IMR-90 (cell line): ENCODE results near the gene UGT1A7. TPM values are rescaled to one million over a fixed set of nuclear protein-coding genes. Genes with fewer than 3 reads are reported as not detected.
"Not testable (repeated sequence)": the region's sequence is repeated elsewhere in the genome, so short reads cannot be mapped to it uniquely, and the experiment has no call there.

Source experiments
- ATAC-seq: fragments of 200-7000 bp; cut with Tn5 transposase; 2 replicates; pipeline ENCODE4 v1.9.1; 2020; ENCODE audit warnings: low read depth, mild to moderate bottlenecking, moderate library complexity
- BruUV-seq: library from RNA; stranded (reverse); fragments of 400-500 nt; replicated peaks from 2 replicates; lab custom pipeline; 2021; lab: Mats Ljungman, UMichigan
- CTCF ChIA-PET: fragments of 300-600 bp; formaldehyde crosslinking; extraction: SDS; loops from one replicate; lab custom pipeline; 2021; ENCODE audit warnings: antibody characterized with exemption; lab: Yijun Ruan, JAX
- POLR2A ChIA-PET: fragments of 300-600 bp; sonication (Branson Sonifier 250); formaldehyde crosslinking; loops from one replicate; lab custom pipeline; 2022; ENCODE audit warnings: antibody characterized with exemption; ENCODE audit not compliant: unreplicated experiment; lab: Charles Lee
- DNase-seq: peaks from one replicate; pipeline ENCODE4 v3.0.0; 2013
- H2AFZ ChIP-seq: replicated peaks from 2 replicates; pipeline ENCODE3; 2013; ENCODE audit warnings: low read length, mild to moderate bottlenecking; ENCODE audit not compliant: poor library complexity
- H2AK5ac ChIP-seq: 2 replicates; pipeline ENCODE4 v1.6.1; 2013; ENCODE audit warnings: low read depth, low read length, inconsistent platforms
- H2AK9ac ChIP-seq: replicated peaks from 2 replicates; pipeline ENCODE3; 2013; ENCODE audit warnings: mild to moderate bottlenecking, low read depth, low read length, moderate library complexity; ENCODE audit not compliant: poor library complexity
- H2BK120ac ChIP-seq: 2 replicates; pipeline ENCODE4 v1.6.1; 2013; ENCODE audit warnings: low read depth, low read length, inconsistent platforms
- H2BK15ac ChIP-seq: 3 replicates; pipeline ENCODE4 v1.6.1; 2013; ENCODE audit warnings: low read depth, low read length, inconsistent platforms
- H2BK20ac ChIP-seq: 2 replicates; pipeline ENCODE4 v1.6.1; 2013; ENCODE audit warnings: low read depth, mild to moderate bottlenecking, inconsistent platforms, low read length, moderate library complexity
- H2BK5ac ChIP-seq: 2 replicates; pipeline ENCODE4 v1.6.1; 2013; ENCODE audit warnings: mild to moderate bottlenecking, low read depth, low read length, inconsistent platforms; ENCODE audit not compliant: poor library complexity, severe bottlenecking
- H3K14ac ChIP-seq: replicated peaks from 2 replicates; pipeline ENCODE4 v1.6.1; 2013; ENCODE audit warnings: low read depth, low read length, inconsistent platforms
- H3K18ac ChIP-seq: 2 replicates; pipeline ENCODE4 v1.6.1; 2013; ENCODE audit warnings: low read depth, low read length, control low read depth
- H3K23ac ChIP-seq: 2 replicates; pipeline ENCODE4 v1.6.1; 2013; ENCODE audit warnings: low read depth, low read length, inconsistent platforms
- H3K27ac ChIP-seq: 2 replicates; pipeline ENCODE4 v1.5.1; 2013; ENCODE audit warnings: mild to moderate bottlenecking, control low read depth, low read length; ENCODE audit not compliant: insufficient read depth
- H3K27me3 ChIP-seq: 2 replicates; pipeline ENCODE4 v1.6.1; 2013; ENCODE audit warnings: low read length; ENCODE audit not compliant: control insufficient read depth, insufficient read depth
- H3K36me3 ChIP-seq: 2 replicates; pipeline ENCODE4 v1.6.1; 2013; ENCODE audit warnings: low read length, mixed read lengths; ENCODE audit not compliant: control insufficient read depth, insufficient read depth
- H3K4ac ChIP-seq: 2 replicates; pipeline ENCODE4 v1.6.1; 2013; ENCODE audit warnings: low read depth, low read length, inconsistent platforms
- H3K4me1 ChIP-seq: 2 replicates; pipeline ENCODE4 v1.6.1; 2013; ENCODE audit warnings: low read length, mixed read lengths; ENCODE audit not compliant: control insufficient read depth, insufficient read depth
- H3K4me2 ChIP-seq: 2 replicates; pipeline ENCODE4 v1.6.1; 2013; ENCODE audit warnings: low read depth, mild to moderate bottlenecking, control low read depth, low read length, moderate library complexity
- H3K4me3 ChIP-seq: 2 replicates; pipeline ENCODE4 v1.5.1; 2013; ENCODE audit warnings: low read depth, mild to moderate bottlenecking, control low read depth, low read length, moderate library complexity; ENCODE audit not compliant: insufficient read depth
- H3K56ac ChIP-seq: 2 replicates; pipeline ENCODE4 v1.6.1; 2013; ENCODE audit warnings: low read length, inconsistent platforms; ENCODE audit not compliant: insufficient read depth; ENCODE audit errors: extremely low read depth
- H3K79me1 ChIP-seq, 2 experiments: 2 replicates each; pipeline ENCODE4 v1.6.1; 2013; ENCODE audit warnings: low read length in 2 of 2, inconsistent platforms in 1 of 2, low read depth in 1 of 2
- H3K9ac ChIP-seq: 2 replicates; pipeline ENCODE4 v1.6.1; 2013; ENCODE audit warnings: low read depth, low read length, control low read depth
- H3K9me1 ChIP-seq: 2 replicates; pipeline ENCODE4 v1.6.1; 2013; ENCODE audit warnings: low read length, inconsistent platforms; ENCODE audit not compliant: insufficient read depth
- H3K9me3 ChIP-seq: 2 replicates; pipeline ENCODE4 v1.6.1; 2013; ENCODE audit warnings: low read length; ENCODE audit not compliant: control insufficient read depth, insufficient read depth
- H4K20me1 ChIP-seq: 2 replicates; pipeline ENCODE4 v1.6.1; 2013; ENCODE audit warnings: low read length, inconsistent platforms; ENCODE audit not compliant: insufficient read depth
- H4K5ac ChIP-seq: 2 replicates; pipeline ENCODE4 v1.6.1; 2013; ENCODE audit warnings: mild to moderate bottlenecking, low read depth, low read length, control low read depth
- H4K8ac ChIP-seq, 2 experiments: 2 replicates each; pipeline ENCODE4 v1.6.1; 2013; ENCODE audit warnings: low read depth in 2 of 2, low read length in 2 of 2, control low read depth in 1 of 2, inconsistent platforms in 1 of 2
- H4K91ac ChIP-seq: 2 replicates; pipeline ENCODE4 v1.6.1; 2013; ENCODE audit warnings: low read depth, low read length, inconsistent platforms; ENCODE audit not compliant: insufficient read depth
- WGBS, 2 experiments: methylation state at CpG; one replicate each; pipeline versions ENCODE4 v1.1.5 to v1.1.7; 2013; ENCODE audit warnings: missing lambda C conversion rate in 2 of 2; ENCODE audit not compliant: insufficient read length in 1 of 2; ENCODE audit errors: extremely low coverage in 2 of 2; 5-methylcytosine and 5-hydroxymethylcytosine counted together
- dilution Hi-C: fragments of 300-500 bp; cut with HindIII; formaldehyde crosslinking; loops from one replicate; pipeline ENCODE4 v1.14.3; 2018; ENCODE audit warnings: low sequenced_read_pairs; ENCODE audit not compliant: unreplicated experiment
- in situ Hi-C: fragments of 300-500 bp; cut with MboI; formaldehyde crosslinking; loops from 3 replicates; pipeline ENCODE4 v1.14.3; 2019; ENCODE audit warnings: low sequenced_read_pairs, inconsistent platforms, mixed read lengths
- intact Hi-C: fragments of 100-400 bp; cut with micrococcal nuclease; formaldehyde crosslinking; loops from 2 replicates; pipeline ENCODE4 v1.10.0; 2022
- polyA plus RNA-seq, 3 experiments: library from polyadenylated mRNA; depleted of rRNA; stranded (reverse); fragments of >200 nt; gene quantifications; 2 replicates each; pipeline ENCODE4 v1.2.3, GENCODE V29; 2012; ENCODE audit warnings: low replicate concordance in 1 of 3
- total RNA-seq: library from RNA; depleted of rRNA; stranded (reverse); fragments of >200 nt; gene quantifications from 2 replicates; pipeline ENCODE4 v1.2.3, GENCODE V29; 2012

Gene UGT1A7
- total and polyA plus RNA-seq, 2 of the 4 experiments (the other 2 are of a cell fraction) = not detected

DNA sequence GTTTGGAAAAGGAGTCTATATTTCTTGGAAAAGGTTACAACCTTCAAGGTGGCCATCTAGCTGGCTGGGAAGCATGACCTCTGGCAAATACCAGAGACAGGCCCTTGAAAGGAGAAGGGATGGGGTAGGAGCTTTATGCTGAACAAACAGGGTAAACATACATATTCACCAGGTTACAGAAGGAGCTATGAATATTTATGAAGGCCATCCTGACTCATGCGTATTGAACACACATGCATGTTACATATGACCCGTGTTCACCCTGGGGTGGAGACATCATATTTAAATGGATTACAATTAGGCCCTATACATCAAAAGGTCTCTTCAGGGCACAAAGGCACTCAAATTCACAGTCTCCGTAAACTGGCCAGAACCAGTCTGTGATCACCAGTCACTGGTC, 25.8 kb upstream of the UGT1A7 start:
- H3K27me3 ChIP-seq, H3K4me3 ChIP-seq, H3K56ac ChIP-seq, H3K36me3 ChIP-seq, dilution Hi-C loops, POLR2A ChIA-PET, H2BK5ac ChIP-seq, H3K79me1 ChIP-seq, ATAC-seq, H4K91ac ChIP-seq, H3K23ac ChIP-seq, H3K4me1 ChIP-seq, H4K5ac ChIP-seq, H3K27ac ChIP-seq, in situ Hi-C loops, DNase-seq, H2AK9ac ChIP-seq, H2AFZ ChIP-seq, H3K9ac ChIP-seq, CTCF ChIA-PET, H4K20me1 ChIP-seq, H3K9me1 ChIP-seq, H3K4me2 ChIP-seq, H3K14ac ChIP-seq, H2BK120ac ChIP-seq, intact Hi-C loops, H2BK20ac ChIP-seq, H3K4ac ChIP-seq, H2AK5ac ChIP-seq, H4K8ac ChIP-seq, H2BK15ac ChIP-seq, H3K18ac ChIP-seq, BruUV-seq, H3K9me3 ChIP-seq: not testable (repeated sequence)
- no CpG with 5 or more reads among the region's 3 CpGs for WGBS, 2 experiments
